T-helper 1 cell treated with Interleukin-12 subunit alpha and Interleukin-12 subunit beta and Interleukin-4 antibody, amounts not matched to agents 30 ng/mL and 1 ng/mL, for 36 hours (primary cell): Measurements from ENCODE around the gene RAB18. TPM values are rescaled to one million over a fixed set of nuclear protein-coding genes. Genes with fewer than 3 reads are reported as not detected.

ENCODE experiments used
- intact Hi-C: fragments of 100-400 bp; cut with micrococcal nuclease; formaldehyde crosslinking; loops from one replicate; pipeline ENCODE4 v1.15.1; 2024
- total RNA-seq: library from RNA; stranded (reverse); gene quantifications from 2 replicates; pipeline ENCODE4 v1.2.3, GENCODE V29; 2022

The RAB18 gene
- total RNA-seq, 1 donor from 2014 or later, result 76.0 TPM

- intact Hi-C loops, result loop anchor here (1.0 to 5.0 kb wide), 16 partner anchors 10 to 1066 kb away; partner anchors contain the start of genes ANKRD26, APBB1IP, MASTL and MPP7
These were observed 552 bp upstream of the RAB18 start for GRCh38 chr10:27503498-27504006.

- intact Hi-C loops, result loop anchor here (1.0 to 5.0 kb wide), 16 partner anchors 8 to 1068 kb away; partner anchors contain the start of genes ANKRD26, APBB1IP, MASTL and MPP7
These were observed 830 bp downstream of the RAB18 start for GRCh38 chr10:27504808-27505460.

GRCh38 chr10:27505537-27505936 is 1.4 kb downstream of the RAB18 start:
- intact Hi-C loops, result loop anchor here (2.0 kb wide), 3 partner anchors 19 to 151 kb away; no protein-coding TSS in a partner anchor

GRCh38 chr10:27506280-27506679 is 2.2 kb downstream of the RAB18 start:
- intact Hi-C loops, result no loop called here

GRCh38 chr10:27512548-27512947 is 8.4 kb downstream of the RAB18 start:
- intact Hi-C loops, result loop anchor here (2.0 to 5.0 kb wide), 2 partner anchors 16 to 665 kb away; no protein-coding TSS in a partner anchor

- intact Hi-C loops, result loop anchor here (1.0 to 5.0 kb wide), 3 partner anchors 9 to 664 kb away; partner anchors contain the start of gene RAB18
These were observed 9.5 kb downstream of the RAB18 start for GRCh38 chr10:27513451-27514191.

GRCh38 chr10:27514243-27514642 is 10.1 kb downstream of the RAB18 start:
- intact Hi-C loops, result loop anchor here (5.0 kb wide), 1 partner anchor 663 kb away; no protein-coding TSS in a partner anchor

GRCh38 chr10:27518261-27518660 is 14.2 kb downstream of the RAB18 start:
- intact Hi-C loops, result no loop called here

- intact Hi-C loops, result loop anchor here (2.0 kb wide), 1 partner anchor 21 kb away; the partner anchor contains the start of gene RAB18
These were observed 21.7 kb downstream of the RAB18 start for GRCh38 chr10:27525819-27526218.

- intact Hi-C loops, result no loop called here
These were observed 22.1 kb downstream of the RAB18 start for GRCh38 chr10:27526242-27526641.

GRCh38 chr10:27527666-27528295 is 23.7 kb downstream of the RAB18 start:
- intact Hi-C loops, result loop anchor here (2.0 kb wide), 1 partner anchor 15 kb away; no protein-coding TSS in a partner anchor

GRCh38 chr10:27529010-27529783 is 25.1 kb downstream of the RAB18 start:
- intact Hi-C loops, result loop anchor here (2.0 kb wide), 1 partner anchor 16 kb away; no protein-coding TSS in a partner anchor

- intact Hi-C loops, result loop anchor here (2.0 kb wide), 1 partner anchor 84 kb away; no protein-coding TSS in a partner anchor
These were observed 26.4 kb downstream of the RAB18 start for GRCh38 chr10:27530477-27530876.

GRCh38 chr10:27531336-27531847 is 27.3 kb downstream of the RAB18 start:
- intact Hi-C loops, result loop anchor here (2.0 kb wide), 1 partner anchor 85 kb away; no protein-coding TSS in a partner anchor

GRCh38 chr10:27534161-27534700 is 30.1 kb downstream of the RAB18 start:
- intact Hi-C loops, result no loop called here

GRCh38 chr10:27535317-27535716 is 31.2 kb downstream of the RAB18 start:
- intact Hi-C loops, result no loop called here

GRCh38 chr10:27536437-27536836 is 32.3 kb downstream of the RAB18 start:
- intact Hi-C loops, result no loop called here

- intact Hi-C loops, result no loop called here
These were observed 33.1 kb downstream of the RAB18 start for GRCh38 chr10:27537166-27537565.

- intact Hi-C loops, result no loop called here
These were observed 33.7 kb downstream of the RAB18 start for GRCh38 chr10:27537787-27538186.

GRCh38 chr10:27540672-27541071 is 36.6 kb downstream of the RAB18 start:
- intact Hi-C loops, result no loop called here
